Activated naive CD8-positive, alpha-beta T cell treated with anti-CD3 and anti-CD28 coated beads, Interleukin-2, amount 10 ng/mL, durations not matched to agents 7 days and 5 days (primary cell): ENCODE results near the gene LACTBL1. TPM values are rescaled to one million over a fixed set of nuclear protein-coding genes. Genes with fewer than 3 reads are reported as not detected.
A peak's percentile ranks its signal among the peaks of the same experiment; 100 is the strongest.
"Not testable (repeated sequence)": the region's sequence is repeated elsewhere in the genome, so short reads cannot be mapped to it uniquely, and the experiment has no call there.

Experiments
- ATAC-seq: fragments of 150-1000 bp; cut with Tn5 transposase; one replicate; pipeline ENCODE4 v1.10.0; 2021; ENCODE audit warnings: low read depth, moderate library complexity
- POLR2A ChIA-PET: fragments of 350-600 bp; sonication (Branson Sonifier 250); formaldehyde crosslinking; loops from one replicate; lab custom pipeline; 2021; ENCODE audit warnings: antibody characterized with exemption; lab: Charles Lee
- DNase-seq: peaks from one replicate; pipeline ENCODE4 v3.0.0; 2021
- H3K27ac Mint-ChIP-seq: one replicate; pipeline ENCODE4 v1.8.0; 2022; ENCODE audit warnings: mild to moderate bottlenecking, mixed read lengths
- H3K27me3 Mint-ChIP-seq: one replicate; pipeline ENCODE4 v1.8.0; 2022; ENCODE audit warnings: mild to moderate bottlenecking, moderate library complexity, mixed read lengths
- H3K36me3 Mint-ChIP-seq: one replicate; pipeline ENCODE4 v1.8.0; 2021; ENCODE audit warnings: mild to moderate bottlenecking, mixed read lengths
- H3K4me1 Mint-ChIP-seq: one replicate; pipeline ENCODE4 v1.8.0; 2021; ENCODE audit warnings: mixed read lengths
- H3K4me3 Mint-ChIP-seq: one replicate; pipeline ENCODE4 v1.8.0; 2022; ENCODE audit warnings: mild to moderate bottlenecking, moderate library complexity, mixed read lengths
- H3K9me3 Mint-ChIP-seq: one replicate; pipeline ENCODE4 v1.8.0; 2021; ENCODE audit warnings: mixed read lengths
- total RNA-seq, 2 experiments: library from RNA; stranded (reverse); gene quantifications; one replicate each; pipeline ENCODE4 v1.2.3, GENCODE V29; 2021

Gene LACTBL1
- total RNA-seq, 2 experiments from 2014 or later = not detected

DNA sequence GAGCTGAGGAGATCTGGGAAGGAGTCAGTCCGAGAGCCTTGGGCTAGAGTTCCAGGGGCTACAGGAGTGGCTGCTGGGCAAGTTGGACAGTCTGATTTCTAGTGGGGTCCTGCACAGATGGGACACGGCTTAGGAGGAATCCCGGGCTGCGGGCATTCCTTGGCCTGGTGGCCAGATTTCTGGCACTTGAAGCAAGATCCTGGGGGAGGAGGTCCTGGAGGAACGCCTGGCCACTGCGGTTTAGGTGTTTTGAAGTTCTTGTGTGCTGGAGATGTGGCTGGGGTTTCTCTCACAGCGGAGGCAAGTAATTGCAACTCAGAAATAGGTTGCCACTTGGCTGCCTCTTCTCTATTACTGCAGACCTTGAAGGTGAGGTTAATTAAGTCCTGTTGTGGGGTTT lies 29.6 kb upstream of the LACTBL1 start:
- H3K9me3 Mint-ChIP-seq, POLR2A ChIA-PET, H3K27ac Mint-ChIP-seq, DNase-seq, H3K27me3 Mint-ChIP-seq, H3K4me3 Mint-ChIP-seq, ATAC-seq, H3K36me3 Mint-ChIP-seq, H3K4me1 Mint-ChIP-seq: not testable (repeated sequence)

GRCh38 chr1:23000133-23000532 lies 27.5 kb upstream of the LACTBL1 start:
- H3K4me3 Mint-ChIP-seq, H3K27ac Mint-ChIP-seq, H3K4me1 Mint-ChIP-seq, H3K36me3 Mint-ChIP-seq, POLR2A ChIA-PET, DNase-seq, H3K9me3 Mint-ChIP-seq, H3K27me3 Mint-ChIP-seq, ATAC-seq: not testable (repeated sequence)

DNA sequence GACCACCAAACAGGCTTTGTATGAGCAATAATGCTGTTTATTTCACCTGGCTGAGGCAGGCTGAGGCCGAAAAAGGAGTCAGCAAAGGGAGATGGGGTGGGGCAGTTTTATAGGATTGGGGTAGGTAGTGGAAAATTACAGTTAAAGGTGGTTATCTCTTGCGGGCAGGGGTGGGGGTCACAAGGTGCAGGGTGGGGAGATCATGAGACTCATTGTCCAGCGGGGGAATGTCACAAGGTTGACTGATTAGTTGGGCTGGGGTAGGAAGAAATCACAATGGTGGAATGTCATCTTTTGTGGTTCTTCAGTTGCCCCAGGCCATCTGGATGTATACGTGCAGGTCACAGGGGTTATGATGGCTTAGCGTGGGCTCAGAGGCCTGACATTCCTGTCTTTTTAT lies 24.9 kb upstream of the LACTBL1 start:
- POLR2A ChIA-PET, H3K36me3 Mint-ChIP-seq, ATAC-seq, H3K27ac Mint-ChIP-seq, DNase-seq, H3K4me1 Mint-ChIP-seq, H3K4me3 Mint-ChIP-seq, H3K27me3 Mint-ChIP-seq, H3K9me3 Mint-ChIP-seq: not testable (repeated sequence)

DNA sequence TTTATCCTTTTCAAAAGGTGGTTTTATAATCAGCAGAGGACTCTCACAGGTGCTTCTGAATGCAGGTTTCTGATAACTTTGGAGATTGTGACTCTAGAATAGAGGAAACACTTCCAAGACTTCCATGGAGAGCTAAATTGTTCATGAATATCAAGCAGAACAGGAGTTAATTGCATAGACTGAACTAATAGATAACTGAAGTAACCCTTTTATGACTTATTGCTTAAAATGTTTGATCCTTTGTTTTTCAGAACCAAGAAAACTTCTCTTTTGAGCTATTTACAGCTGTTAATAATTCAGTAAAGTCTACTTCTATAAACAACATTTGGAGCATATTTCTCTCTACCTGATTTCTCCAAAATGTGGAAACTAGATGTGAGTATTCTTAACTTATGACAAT lies 23.1 kb upstream of the LACTBL1 start:
- H3K4me3 Mint-ChIP-seq = no peak overlapping the region
- H3K4me1 Mint-ChIP-seq = no peaks in the 10 kb centered on the region
- H3K9me3 Mint-ChIP-seq = peaks cover 8% of the 10 kb centered on the region
- peaks cover 1% of the 10 kb centered on the region for H3K36me3 Mint-ChIP-seq
- peaks cover 5% of the 10 kb centered on the region for H3K27me3 Mint-ChIP-seq
- no peak for ATAC-seq
- POLR2A ChIA-PET = no interaction called here
- no peak for DNase-seq
- H3K27ac Mint-ChIP-seq = no peak overlapping the region

GRCh38 chr1:22993220-22993795 lies 20.6 kb upstream of the LACTBL1 start:
- H3K27me3 Mint-ChIP-seq = peaks cover 11% of the 10 kb centered on the region
- POLR2A ChIA-PET, ATAC-seq, H3K4me1 Mint-ChIP-seq, H3K9me3 Mint-ChIP-seq, H3K36me3 Mint-ChIP-seq, H3K4me3 Mint-ChIP-seq, DNase-seq, H3K27ac Mint-ChIP-seq: not testable (repeated sequence)

GRCh38 chr1:22992384-22992783 lies 19.7 kb upstream of the LACTBL1 start:
- H3K4me1 Mint-ChIP-seq, H3K9me3 Mint-ChIP-seq, H3K36me3 Mint-ChIP-seq, DNase-seq, ATAC-seq, POLR2A ChIA-PET, H3K4me3 Mint-ChIP-seq, H3K27ac Mint-ChIP-seq: not testable (repeated sequence)
- H3K27me3 Mint-ChIP-seq = peaks cover 11% of the 10 kb centered on the region

GRCh38 chr1:22983944-22984343 lies 11.3 kb upstream of the LACTBL1 start:
- no peak overlapping the region for H3K4me3 Mint-ChIP-seq
- H3K27ac Mint-ChIP-seq = no peak overlapping the region
- H3K36me3 Mint-ChIP-seq = no peaks in the 10 kb centered on the region
- H3K27me3 Mint-ChIP-seq = peaks cover 10% of the 10 kb centered on the region
- POLR2A ChIA-PET = no interaction called here
- no peak for DNase-seq
- ATAC-seq = no peak
- no peaks in the 10 kb centered on the region for H3K9me3 Mint-ChIP-seq
- H3K4me1 Mint-ChIP-seq = no peaks in the 10 kb centered on the region

- H3K4me3 Mint-ChIP-seq, POLR2A ChIA-PET, DNase-seq, H3K36me3 Mint-ChIP-seq, H3K9me3 Mint-ChIP-seq, H3K27ac Mint-ChIP-seq, ATAC-seq, H3K4me1 Mint-ChIP-seq: not testable (repeated sequence)
- peaks cover 12% of the 10 kb centered on the region for H3K27me3 Mint-ChIP-seq
Measured at GRCh38 chr1:22980471-22980790, 7.8 kb upstream of the LACTBL1 start.

DNA sequence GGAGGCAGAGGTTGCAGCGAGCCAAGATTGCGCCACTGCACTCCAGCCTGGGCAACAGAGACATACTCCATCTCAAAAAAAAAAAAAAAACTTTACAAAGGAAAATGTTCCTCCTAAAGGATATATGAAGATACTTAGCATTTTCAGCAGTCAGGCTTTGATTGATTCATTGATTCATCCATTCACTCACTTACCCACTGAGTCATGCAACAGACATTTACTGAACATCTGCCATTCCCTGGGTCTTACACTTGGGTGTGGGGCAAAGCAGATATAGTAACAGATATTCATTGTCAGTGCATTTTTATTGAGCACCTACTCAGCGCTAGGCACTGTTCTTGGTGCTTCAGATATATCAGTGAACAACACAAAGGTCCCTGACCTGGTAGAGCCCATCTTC lies 5.6 kb upstream of the LACTBL1 start:
- Mint-ChIP-seq H3K27me3 (peaks cover 12% of the 10 kb centered on the region), H3K27ac (no peak overlapping the region), H3K4me1 (peaks cover 3% of the 10 kb centered on the region), H3K36me3 (no peaks in the 10 kb centered on the region), H3K9me3 (no peaks in the 10 kb centered on the region), H3K4me3 (no peak overlapping the region)
- POLR2A ChIA-PET = no interaction called here
- no peak for ATAC-seq
- DNase-seq = no peak

- peaks cover 3% of the 10 kb centered on the region for H3K4me1 Mint-ChIP-seq
- no peak overlapping the region for H3K27ac Mint-ChIP-seq
- H3K36me3 Mint-ChIP-seq = no peaks in the 10 kb centered on the region
- peaks cover 12% of the 10 kb centered on the region for H3K27me3 Mint-ChIP-seq
- ATAC-seq (peak; percentile 78), DNase-seq (peak; percentile 54)
- POLR2A ChIA-PET = no interaction called here
- no peak overlapping the region for H3K4me3 Mint-ChIP-seq
- no peaks in the 10 kb centered on the region for H3K9me3 Mint-ChIP-seq
Measured at GRCh38 chr1:22976461-22977243, 4.0 kb upstream of the LACTBL1 start.

GRCh38 chr1:22976127-22976460 lies 3.4 kb upstream of the LACTBL1 start:
- Mint-ChIP-seq H3K4me1 (peaks cover 3% of the 10 kb centered on the region), H3K27ac (no peak overlapping the region), H3K27me3 (peaks cover 17% of the 10 kb centered on the region), H3K4me3 (no peak overlapping the region), H3K9me3 (no peaks in the 10 kb centered on the region), H3K36me3 (no peaks in the 10 kb centered on the region)
- DNase-seq = no peak
- POLR2A ChIA-PET = no interaction called here
- no peak for ATAC-seq

GRCh38 chr1:22975694-22976093 lies 3.0 kb upstream of the LACTBL1 start:
- Mint-ChIP-seq H3K27ac (no peak overlapping the region), H3K9me3 (no peaks in the 10 kb centered on the region), H3K4me3 (no peak overlapping the region), H3K27me3 (peaks cover 18% of the 10 kb centered on the region), H3K36me3 (no peaks in the 10 kb centered on the region), H3K4me1 (peaks cover 3% of the 10 kb centered on the region)
- POLR2A ChIA-PET = no interaction called here
- no peak for ATAC-seq
- no peak for DNase-seq

GRCh38 chr1:22971611-22972405 lies 858 bp downstream of the LACTBL1 start:
- POLR2A ChIA-PET = no interaction called here

GRCh38 chr1:22971161-22971560 lies 1.5 kb downstream of the LACTBL1 start:
- Mint-ChIP-seq H3K27ac (no peak overlapping the region), H3K36me3 (no peaks in the 10 kb centered on the region), H3K4me1 (no peaks in the 10 kb centered on the region), H3K27me3 (peaks cover 37% of the 10 kb centered on the region), H3K4me3 (no peak overlapping the region), H3K9me3 (peaks cover 4% of the 10 kb centered on the region)
- POLR2A ChIA-PET = no interaction called here
- no peak for ATAC-seq
- no peak for DNase-seq

More at GRCh38 chr1:22971611-22972405, 858 bp downstream of the LACTBL1 start:
- ATAC-seq = no peak
- Mint-ChIP-seq H3K36me3 (no peaks in the 10 kb centered on the region), H3K27me3 (peaks cover 40% of the 10 kb centered on the region), H3K4me1 (peaks cover 3% of the 10 kb centered on the region), H3K27ac (no peak overlapping the region), H3K4me3 (no peak overlapping the region), H3K9me3 (no peaks in the 10 kb centered on the region)
- no peak for DNase-seq
